GM23248 (cell line): Measurements from ENCODE around the gene SPC24.

ENCODE experiments used
- EZH2 ChIP-seq: fragments of 200-600 bp; sonication (generic); IDR thresholded peaks from 2 replicates; pipeline ENCODE4 v1.6.1; 2018; ENCODE audit warnings: antibody characterized with exemption, mild to moderate bottlenecking; ENCODE audit not compliant: insufficient read depth, poor library complexity, severe bottlenecking
- EZH2phosphoT487 ChIP-seq: fragments of 200-600 bp; sonication (generic); IDR thresholded peaks from 2 replicates; pipeline ENCODE4 v1.6.1; 2018; ENCODE audit warnings: antibody characterized with exemption, moderate library complexity, mild to moderate bottlenecking, low read depth; ENCODE audit not compliant: insufficient read depth

GRCh38 chr19:11108746-11109145 is 46.8 kb downstream of the SPC24 start:
- no peak for TF ChIP-seq EZH2phosphoT487
- no peak for TF ChIP-seq EZH2
